Endothelial cell (in vitro differentiated cells): ENCODE measurements around the gene GLI3. TPM values are rescaled to one million over a fixed set of nuclear protein-coding genes. Genes with fewer than 3 reads are reported as not detected.

Experiments used
- DNase-seq: peaks from one replicate; pipeline ENCODE4 v3.0.0; 2021; ENCODE audit warnings: low spot score
- H3K27ac Mint-ChIP-seq: one replicate; pipeline ENCODE4 v1.8.0; 2021; ENCODE audit warnings: mixed read lengths, inconsistent platforms; ENCODE audit not compliant: unreplicated experiment
- H3K27me3 Mint-ChIP-seq: one replicate; pipeline ENCODE4 v1.8.0; 2021; ENCODE audit warnings: mild to moderate bottlenecking, moderate library complexity, mixed read lengths, inconsistent platforms; ENCODE audit not compliant: unreplicated experiment
- H3K36me3 Mint-ChIP-seq: one replicate; pipeline ENCODE4 v1.8.0; 2021; ENCODE audit warnings: mild to moderate bottlenecking, low read depth, mixed read lengths, inconsistent platforms; ENCODE audit not compliant: unreplicated experiment
- H3K4me1 Mint-ChIP-seq: one replicate; pipeline ENCODE4 v1.8.0; 2021; ENCODE audit warnings: mild to moderate bottlenecking, mixed read lengths, inconsistent platforms; ENCODE audit not compliant: unreplicated experiment
- H3K4me3 Mint-ChIP-seq: one replicate; pipeline ENCODE4 v1.8.0; 2021; ENCODE audit warnings: mild to moderate bottlenecking, mixed read lengths, inconsistent platforms; ENCODE audit not compliant: unreplicated experiment
- H3K9me3 Mint-ChIP-seq: one replicate; pipeline ENCODE4 v1.8.0; 2021; ENCODE audit warnings: mixed read lengths, inconsistent platforms; ENCODE audit not compliant: unreplicated experiment
- CTCF ChIP-seq: fragments of 200-600 bp; sonication (generic); IDR thresholded peaks from one replicate; pipeline ENCODE4 v1.5.0; 2021; ENCODE audit warnings: antibody characterized with exemption; ENCODE audit not compliant: unreplicated experiment
- total RNA-seq: library from RNA; stranded (reverse); fragmentation: NEBNext Ultra II Directional; extraction: Animal tissue kit (Norgen Biotek cat#: 25700); gene quantifications from one replicate; pipeline ENCODE4 v1.2.1, GENCODE V29; 2021; ENCODE audit not compliant: unreplicated experiment

Gene GLI3
- total RNA-seq, 1 donor from 2014 or later: 24.9 TPM

- Mint-ChIP-seq H3K9me3 (no peaks in the 10 kb centered on the region), H3K4me1 (peaks cover 35% of the 10 kb centered on the region), H3K36me3 (no peaks in the 10 kb centered on the region), H3K27ac (no peak overlapping the region), H3K27me3 (peaks cover 7% of the 10 kb centered on the region), H3K4me3 (no peak overlapping the region)
- DNase-seq: no peak
- peak; percentile 50 for TF ChIP-seq CTCF
Observed at GRCh38 chr7:42071372-42072261, 165.4 kb downstream of the GLI3 start.

GRCh38 chr7:42070068-42070467 lies 166.9 kb downstream of the GLI3 start:
- H3K4me1 Mint-ChIP-seq: peaks cover 38% of the 10 kb centered on the region
- H3K4me3 Mint-ChIP-seq: no peak overlapping the region
- H3K36me3 Mint-ChIP-seq: no peaks in the 10 kb centered on the region
- peaks cover 5% of the 10 kb centered on the region for H3K27me3 Mint-ChIP-seq
- DNase-seq: no peak
- no peak overlapping the region for H3K27ac Mint-ChIP-seq
- no peaks in the 10 kb centered on the region for H3K9me3 Mint-ChIP-seq
- TF ChIP-seq CTCF: no peak

GRCh38 chr7:42069590-42069989 lies 167.4 kb downstream of the GLI3 start:
- Mint-ChIP-seq H3K27ac (no peak overlapping the region), H3K36me3 (no peaks in the 10 kb centered on the region), H3K4me3 (no peak overlapping the region), H3K4me1 (peaks cover 40% of the 10 kb centered on the region), H3K27me3 (peaks cover 5% of the 10 kb centered on the region), H3K9me3 (no peaks in the 10 kb centered on the region)
- no peak for TF ChIP-seq CTCF
- no peak for DNase-seq

GRCh38 chr7:42068554-42069280 lies 168.3 kb downstream of the GLI3 start:
- peaks cover 44% of the 10 kb centered on the region for H3K4me1 Mint-ChIP-seq
- H3K27me3 Mint-ChIP-seq: peaks cover 4% of the 10 kb centered on the region
- H3K36me3 Mint-ChIP-seq: no peaks in the 10 kb centered on the region
- TF ChIP-seq CTCF: no peak
- DNase-seq: no peak
- H3K9me3 Mint-ChIP-seq: no peaks in the 10 kb centered on the region
- H3K27ac Mint-ChIP-seq: peak overlapping the region; percentile 67
- no peak overlapping the region for H3K4me3 Mint-ChIP-seq

GRCh38 chr7:42065942-42066341 lies 171.1 kb downstream of the GLI3 start:
- DNase-seq: no peak
- TF ChIP-seq CTCF: no peak
- Mint-ChIP-seq H3K36me3 (no peaks in the 10 kb centered on the region), H3K4me1 (peaks cover 35% of the 10 kb centered on the region), H3K9me3 (no peaks in the 10 kb centered on the region), H3K27me3 (peaks cover 4% of the 10 kb centered on the region), H3K4me3 (no peak overlapping the region), H3K27ac (no peak overlapping the region)
